ENCODE results near the gene FIP1L1. TPM values are rescaled to one million over a fixed set of nuclear protein-coding genes. Genes with fewer than 3 reads are reported as not detected.

FIP1L1 gene
- total and polyA plus RNA-seq, 9 of the 15 experiments (the other 6 are each of a cell fraction or from before 2014, with no cell fraction given) = 34.6 to 137 (median 72.0) TPM

DNA sequence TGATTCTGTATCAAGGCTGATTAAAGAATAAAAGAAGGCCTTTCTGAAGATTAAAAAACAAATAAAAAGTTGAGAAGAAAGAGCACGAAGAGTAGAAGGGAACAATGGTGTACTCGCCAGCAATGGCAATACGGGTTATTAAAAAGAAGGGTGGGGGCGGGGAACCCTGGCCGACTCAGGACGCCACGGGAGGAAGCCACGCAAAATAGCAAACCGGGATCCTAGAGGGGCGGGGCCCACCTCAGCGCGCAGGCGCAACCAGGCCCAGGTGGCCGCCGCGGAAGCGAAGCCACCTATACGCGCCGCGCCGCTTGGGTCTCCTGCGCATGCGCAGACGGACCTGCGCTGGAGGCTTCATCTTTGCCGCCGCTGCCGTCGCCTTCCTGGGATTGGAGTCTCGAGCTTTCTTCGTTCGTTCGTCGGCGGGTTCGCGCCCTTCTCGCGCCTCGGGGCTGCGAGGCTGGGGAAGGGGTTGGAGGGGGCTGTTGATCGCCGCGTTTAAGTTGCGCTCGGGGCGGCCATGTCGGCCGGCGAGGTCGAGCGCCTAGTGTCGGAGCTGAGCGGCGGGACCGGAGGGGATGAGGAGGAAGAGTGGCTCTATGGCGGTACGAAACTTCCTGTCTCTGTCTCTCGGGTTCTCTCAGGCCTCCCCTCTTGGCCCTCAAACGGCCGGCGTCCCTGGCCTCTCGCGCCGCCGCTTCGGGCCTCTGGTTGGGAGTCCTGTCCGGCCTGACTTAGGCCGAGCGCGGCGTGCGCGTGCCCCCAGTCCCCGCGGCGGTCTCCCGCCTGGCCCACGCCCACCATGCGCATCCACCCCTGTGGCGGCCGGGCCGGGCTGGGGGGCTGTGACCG is at the start of gene FIP1L1 (continued):
- TF ChIP-seq, protein P1, sequence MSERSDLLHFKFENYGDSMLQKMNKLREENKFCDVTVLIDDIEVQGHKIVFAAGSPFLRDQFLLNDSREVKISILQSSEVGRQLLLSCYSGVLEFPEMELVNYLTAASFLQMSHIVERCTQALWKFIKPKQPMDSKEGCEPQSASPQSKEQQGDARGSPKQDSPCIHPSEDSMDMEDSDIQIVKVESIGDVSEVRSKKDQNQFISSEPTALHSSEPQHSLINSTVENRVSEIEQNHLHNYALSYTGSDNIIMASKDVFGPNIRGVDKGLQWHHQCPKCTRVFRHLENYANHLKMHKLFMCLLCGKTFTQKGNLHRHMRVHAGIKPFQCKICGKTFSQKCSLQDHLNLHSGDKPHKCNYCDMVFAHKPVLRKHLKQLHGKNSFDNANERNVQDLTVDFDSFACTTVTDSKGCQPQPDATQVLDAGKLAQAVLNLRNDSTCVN (CRISPR knock-in tag; IDR thresholded peaks at IDR 0.05) = no peak
- peak; percentile 50; the same call in 1 of the 2 replicates for TF ChIP-seq TAF7 (tag; IDR thresholded peaks at IDR 0.05)
- TF ChIP-seq TCFL5 (CRISPR knock-in tag; conservative IDR thresholded peaks at IDR 0.05) = no peak
- 0 out of 2 replicates have a peak, but pooled peaks have one; percentile 20 for TF ChIP-seq ETV1 (tag; conservative IDR thresholded peaks at IDR 0.05; ENCODE audit: low read depth)
- no peak for TF ChIP-seq HOXB6 (CRISPR knock-in tag; IDR thresholded peaks at IDR 0.05; ENCODE audit: borderline replicate concordance)
- no peak for TF ChIP-seq PTBP1 (IDR thresholded peaks at IDR 0.05; ENCODE audit: low read depth, low read length)
- TF ChIP-seq ARHGAP35 (IDR thresholded peaks at IDR 0.05; ENCODE audit: partially characterized antibody) = no peak
- TF ChIP-seq, protein P2, sequence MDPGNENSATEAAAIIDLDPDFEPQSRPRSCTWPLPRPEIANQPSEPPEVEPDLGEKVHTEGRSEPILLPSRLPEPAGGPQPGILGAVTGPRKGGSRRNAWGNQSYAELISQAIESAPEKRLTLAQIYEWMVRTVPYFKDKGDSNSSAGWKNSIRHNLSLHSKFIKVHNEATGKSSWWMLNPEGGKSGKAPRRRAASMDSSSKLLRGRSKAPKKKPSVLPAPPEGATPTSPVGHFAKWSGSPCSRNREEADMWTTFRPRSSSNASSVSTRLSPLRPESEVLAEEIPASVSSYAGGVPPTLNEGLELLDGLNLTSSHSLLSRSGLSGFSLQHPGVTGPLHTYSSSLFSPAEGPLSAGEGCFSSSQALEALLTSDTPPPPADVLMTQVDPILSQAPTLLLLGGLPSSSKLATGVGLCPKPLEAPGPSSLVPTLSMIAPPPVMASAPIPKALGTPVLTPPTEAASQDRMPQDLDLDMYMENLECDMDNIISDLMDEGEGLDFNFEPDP (CRISPR knock-in tag; IDR thresholded peaks at IDR 0.05) = no peak
- no peak for TF ChIP-seq CHD1 (IDR thresholded peaks at IDR 0.05; ENCODE audit: low read length)
- no peak for TF ChIP-seq ILF3 (IDR thresholded peaks at IDR 0.05; ENCODE audit: borderline replicate concordance)
- TF ChIP-seq TARDBP (IDR thresholded peaks at IDR 0.05) = 0 out of 2 replicates have a peak, but pooled peaks have one; percentile 27
- no peak for TF ChIP-seq SP2 (IDR thresholded peaks at IDR 0.05; ENCODE audit: extremely low read depth, low read depth, low read length, poor library complexity, severe bottlenecking)
- no peak for TF ChIP-seq ZNF23 (CRISPR knock-in tag; IDR thresholded peaks at IDR 0.05)
- TF ChIP-seq, protein P3, sequence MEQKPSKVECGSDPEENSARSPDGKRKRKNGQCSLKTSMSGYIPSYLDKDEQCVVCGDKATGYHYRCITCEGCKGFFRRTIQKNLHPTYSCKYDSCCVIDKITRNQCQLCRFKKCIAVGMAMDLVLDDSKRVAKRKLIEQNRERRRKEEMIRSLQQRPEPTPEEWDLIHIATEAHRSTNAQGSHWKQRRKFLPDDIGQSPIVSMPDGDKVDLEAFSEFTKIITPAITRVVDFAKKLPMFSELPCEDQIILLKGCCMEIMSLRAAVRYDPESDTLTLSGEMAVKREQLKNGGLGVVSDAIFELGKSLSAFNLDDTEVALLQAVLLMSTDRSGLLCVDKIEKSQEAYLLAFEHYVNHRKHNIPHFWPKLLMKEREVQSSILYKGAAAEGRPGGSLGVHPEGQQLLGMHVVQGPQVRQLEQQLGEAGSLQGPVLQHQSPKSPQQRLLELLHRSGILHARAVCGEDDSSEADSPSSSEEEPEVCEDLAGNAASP (IDR thresholded peaks at IDR 0.05) = no peak
- TF ChIP-seq, protein P4, sequence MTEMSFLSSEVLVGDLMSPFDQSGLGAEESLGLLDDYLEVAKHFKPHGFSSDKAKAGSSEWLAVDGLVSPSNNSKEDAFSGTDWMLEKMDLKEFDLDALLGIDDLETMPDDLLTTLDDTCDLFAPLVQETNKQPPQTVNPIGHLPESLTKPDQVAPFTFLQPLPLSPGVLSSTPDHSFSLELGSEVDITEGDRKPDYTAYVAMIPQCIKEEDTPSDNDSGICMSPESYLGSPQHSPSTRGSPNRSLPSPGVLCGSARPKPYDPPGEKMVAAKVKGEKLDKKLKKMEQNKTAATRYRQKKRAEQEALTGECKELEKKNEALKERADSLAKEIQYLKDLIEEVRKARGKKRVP (CRISPR knock-in tag; IDR thresholded peaks at IDR 0.05) = no peak
- no peak for TF ChIP-seq ZNF707 (CRISPR knock-in tag; conservative IDR thresholded peaks at IDR 0.05)
- TF ChIP-seq PHF20 (IDR thresholded peaks at IDR 0.05; ENCODE audit: partially characterized antibody) = no peak
- TF ChIP-seq PHB2 (IDR thresholded peaks at IDR 0.05; ENCODE audit: low read depth) = no peak
- peak; percentile 65 for TF ChIP-seq RNF2 (IDR thresholded peaks at IDR 0.05)
- TF ChIP-seq, protein P5, sequence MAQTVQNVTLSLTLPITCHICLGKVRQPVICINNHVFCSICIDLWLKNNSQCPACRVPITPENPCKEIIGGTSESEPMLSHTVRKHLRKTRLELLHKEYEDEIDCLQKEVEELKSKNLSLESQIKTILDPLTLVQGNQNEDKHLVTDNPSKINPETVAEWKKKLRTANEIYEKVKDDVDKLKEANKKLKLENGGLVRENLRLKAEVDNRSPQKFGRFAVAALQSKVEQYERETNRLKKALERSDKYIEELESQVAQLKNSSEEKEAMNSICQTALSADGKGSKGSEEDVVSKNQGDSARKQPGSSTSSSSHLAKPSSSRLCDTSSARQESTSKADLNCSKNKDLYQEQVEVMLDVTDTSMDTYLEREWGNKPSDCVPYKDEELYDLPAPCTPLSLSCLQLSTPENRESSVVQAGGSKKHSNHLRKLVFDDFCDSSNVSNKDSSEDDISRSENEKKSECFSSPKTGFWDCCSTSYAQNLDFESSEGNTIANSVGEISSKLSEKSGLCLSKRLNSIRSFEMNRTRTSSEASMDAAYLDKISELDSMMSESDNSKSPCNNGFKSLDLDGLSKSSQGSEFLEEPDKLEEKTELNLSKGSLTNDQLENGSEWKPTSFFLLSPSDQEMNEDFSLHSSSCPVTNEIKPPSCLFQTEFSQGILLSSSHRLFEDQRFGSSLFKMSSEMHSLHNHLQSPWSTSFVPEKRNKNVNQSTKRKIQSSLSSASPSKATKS (CRISPR knock-in tag; IDR thresholded peaks at IDR 0.05) = no peak
- TF ChIP-seq KDM1A (IDR thresholded peaks at IDR 0.05) = no peak
- peak; percentile 41 to 49; a peak in 1 of 4 replicates for TF ChIP-seq FOXK2 (conservative IDR thresholded peaks at IDR 0.05 in 1 of 2, IDR thresholded peaks at IDR 0.05 in 1 of 2; ENCODE audit: low read depth in 2 of 2)

All from K562 (cell line).